GOT3 (cell line): ENCODE results near the gene COX7A2.

ENCODE experiments used
- DNase-seq: peaks from one replicate; lab custom pipeline; 2025; ENCODE audit warnings: mixed read lengths; lab: John Stamatoyannopoulos, UW

Gene COX7A2

DNA sequence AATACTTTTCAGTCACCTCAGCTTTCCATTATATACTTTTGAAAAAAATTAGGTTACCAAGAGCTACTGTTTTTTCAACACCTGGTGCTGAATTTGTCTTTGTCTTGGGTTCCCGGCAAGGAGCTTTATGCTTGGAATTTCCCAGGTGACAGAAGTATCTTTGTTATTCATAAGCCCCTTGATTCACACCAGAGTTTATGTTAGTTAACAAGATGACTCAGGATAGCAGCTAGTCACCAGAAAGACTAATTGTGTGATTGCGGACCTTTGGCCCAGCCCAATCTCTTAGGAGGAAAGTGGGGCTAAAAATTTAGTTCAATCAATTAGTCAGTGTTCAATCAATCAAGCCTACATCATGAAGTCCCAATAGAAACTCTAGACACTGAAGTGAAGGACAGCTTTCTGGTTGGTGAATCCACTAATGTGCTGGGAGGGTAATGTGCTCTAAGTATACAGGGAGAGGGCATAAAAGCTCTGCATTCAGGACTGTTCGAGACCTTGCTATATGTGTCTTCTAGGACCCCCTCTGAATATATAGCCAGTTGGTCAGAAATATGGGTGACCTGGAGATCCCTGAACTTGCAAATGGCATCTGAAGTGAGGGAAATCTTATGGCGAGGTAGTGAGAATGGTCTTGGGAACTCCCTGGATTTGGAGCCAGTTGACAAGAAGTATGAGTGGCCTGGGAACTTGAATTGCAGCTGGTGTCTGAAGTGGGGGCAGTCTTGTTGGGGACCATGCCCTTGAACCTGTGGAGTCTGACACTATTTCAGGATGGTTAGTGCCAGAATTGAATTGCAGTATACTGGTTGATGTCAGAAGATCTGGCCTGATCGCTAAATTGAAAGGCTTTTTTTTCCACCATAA is 24.8 kb upstream of the COX7A2 start:
- DNase-seq = no peak

GRCh38 chr6:75267461-75267860 is 23.9 kb upstream of the COX7A2 start:
- DNase-seq = no peak

DNA sequence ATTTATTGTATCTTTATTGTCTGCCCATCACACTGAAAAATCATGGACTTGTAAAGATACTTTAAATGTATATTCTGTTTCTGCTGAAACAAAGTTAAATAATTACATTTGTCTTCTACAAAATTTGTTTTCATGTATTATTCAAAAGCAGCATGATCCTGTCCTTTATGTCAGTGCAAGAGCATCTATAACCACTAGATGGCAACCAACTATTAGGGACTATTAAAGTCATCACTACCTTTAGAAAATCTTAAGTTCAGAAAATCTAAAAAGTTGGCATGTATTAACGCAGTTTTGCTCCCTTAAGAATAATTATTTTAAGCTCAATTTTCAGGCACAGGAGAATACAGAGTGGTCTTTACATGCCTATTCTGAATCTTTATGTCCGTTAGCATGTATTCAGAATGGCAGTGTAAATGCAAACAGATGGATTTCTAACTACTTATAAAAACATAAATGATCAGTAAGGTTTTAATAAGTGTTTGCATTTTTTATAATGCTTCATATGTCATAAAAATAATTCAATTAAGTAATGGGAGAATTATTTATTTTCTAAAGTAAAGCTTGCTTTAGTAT is 23.2 kb upstream of the COX7A2 start:
- no peak for DNase-seq

- no peak for DNase-seq
Measured at GRCh38 chr6:75263401-75263750, 19.8 kb upstream of the COX7A2 start.

- DNase-seq = no peak
Measured at GRCh38 chr6:75262716-75263400, 19.3 kb upstream of the COX7A2 start.

DNA sequence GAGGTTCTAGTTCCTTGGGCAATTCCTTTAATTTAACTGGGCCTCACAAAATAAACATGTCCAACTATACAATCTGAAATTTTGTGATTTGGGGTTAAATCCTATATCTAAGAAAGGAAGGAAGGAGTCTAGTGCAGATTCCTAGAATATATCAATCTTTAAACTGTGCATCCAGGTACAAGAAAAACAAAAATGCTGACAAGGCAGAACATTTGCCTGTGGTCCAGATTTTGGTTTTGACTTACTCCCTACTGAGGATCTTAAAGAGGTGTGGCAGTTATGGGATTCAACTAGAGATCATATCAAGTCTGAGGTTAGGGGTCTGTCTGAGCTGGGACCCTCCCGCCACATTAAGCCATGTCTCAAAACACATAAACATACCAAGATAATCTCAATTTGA is 17.7 kb upstream of the COX7A2 start:
- no peak for DNase-seq

DNA sequence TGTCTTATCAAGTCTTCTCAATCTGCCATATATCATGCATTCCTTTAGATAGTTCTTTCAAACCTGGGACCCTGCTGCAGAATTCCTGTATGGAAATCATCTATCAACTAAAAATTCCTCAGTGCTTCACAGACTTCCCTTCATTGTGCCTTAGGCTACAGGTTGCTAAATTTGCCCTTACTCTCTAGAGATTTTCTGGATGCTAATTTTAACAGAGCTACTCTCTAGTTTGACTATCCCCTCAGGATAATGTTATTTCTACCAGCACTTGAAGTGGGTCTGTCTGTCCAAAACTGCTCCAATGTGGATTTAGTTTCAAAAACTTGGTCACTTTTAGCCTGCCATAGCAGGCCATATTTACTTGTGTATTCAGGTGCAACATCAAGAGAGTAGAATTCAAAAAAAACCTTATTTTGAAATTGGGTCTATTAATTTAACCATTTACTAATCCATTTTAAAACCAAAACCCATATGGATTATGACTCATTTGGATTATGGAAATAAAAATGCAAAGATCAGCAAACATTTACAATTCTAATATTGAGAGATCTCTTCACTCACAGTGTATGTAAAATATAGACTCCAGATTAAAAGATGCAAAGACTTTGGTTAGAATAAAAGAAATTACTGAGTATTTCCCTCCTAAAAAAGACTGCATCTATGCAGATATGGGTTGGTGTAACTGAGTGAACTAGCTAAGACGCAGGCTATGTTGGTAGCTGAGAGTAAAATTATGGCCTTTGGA is 13.9 kb upstream of the COX7A2 start:
- no peak for DNase-seq

DNA sequence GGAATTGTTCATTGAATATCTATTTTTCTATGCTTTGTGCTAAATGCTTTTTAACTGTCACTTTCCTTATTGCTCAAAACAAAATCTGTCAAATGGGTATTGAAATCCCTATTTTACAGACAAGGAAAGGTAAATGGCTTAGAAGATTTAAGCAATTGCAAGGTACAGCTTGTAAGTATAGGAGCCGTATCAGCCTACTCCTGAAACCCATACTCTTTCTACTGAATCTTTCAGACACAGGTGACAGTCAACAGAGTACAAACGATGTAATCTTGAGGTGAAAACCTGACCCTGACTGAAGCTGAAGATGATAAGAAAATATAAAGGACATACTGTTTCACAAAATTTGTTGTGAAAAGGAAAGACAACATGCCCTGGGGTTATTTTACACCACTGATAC is 7.0 kb upstream of the COX7A2 start:
- no peak for DNase-seq

GRCh38 chr6:75249837-75250236 is 6.2 kb upstream of the COX7A2 start:
- DNase-seq = no peak

DNA sequence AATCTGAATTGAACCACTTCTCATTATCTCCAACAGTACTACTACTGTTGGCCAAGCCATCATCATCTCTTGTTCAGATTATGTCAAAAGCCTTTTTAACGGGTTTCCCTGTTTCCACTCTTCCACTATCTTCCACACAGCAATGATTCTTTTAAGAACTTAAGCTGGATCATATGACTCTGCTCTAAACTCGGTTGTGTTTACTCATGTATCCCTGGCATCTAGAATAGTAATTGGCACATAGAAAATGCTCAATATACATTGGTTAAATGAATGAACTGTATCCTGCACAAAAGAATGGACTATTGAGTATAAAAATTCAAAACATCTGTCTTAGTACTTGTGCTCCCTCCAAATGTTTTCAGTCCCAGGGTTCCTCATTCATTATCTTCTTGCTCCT is 2.8 kb upstream of the COX7A2 start:
- no peak for DNase-seq

GRCh38 chr6:75244063-75244584 is 523 bp upstream of the COX7A2 start:
- DNase-seq = no peak

DNA sequence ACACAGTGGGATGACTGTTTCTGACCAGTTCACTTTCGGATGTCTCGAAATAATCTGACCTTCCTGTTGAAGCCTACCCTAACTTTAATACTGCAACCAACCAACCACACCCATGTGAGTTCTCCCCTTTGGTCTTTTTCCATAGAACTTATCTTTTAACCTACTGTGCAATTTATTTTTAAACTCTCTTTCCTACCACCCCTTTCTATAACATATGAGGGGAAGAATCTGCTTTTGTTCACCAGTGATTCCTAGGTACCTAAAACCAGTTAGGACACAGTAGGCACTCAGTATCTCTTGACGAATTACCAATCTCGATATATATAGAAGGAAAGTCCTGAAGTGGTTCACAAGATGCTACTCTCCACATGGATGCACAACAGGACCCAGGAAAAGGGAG is 7.0 kb downstream of the COX7A2 start:
- no peak for DNase-seq

GRCh38 chr6:75235271-75235670 is 8.3 kb downstream of the COX7A2 start:
- DNase-seq = no peak

DNA sequence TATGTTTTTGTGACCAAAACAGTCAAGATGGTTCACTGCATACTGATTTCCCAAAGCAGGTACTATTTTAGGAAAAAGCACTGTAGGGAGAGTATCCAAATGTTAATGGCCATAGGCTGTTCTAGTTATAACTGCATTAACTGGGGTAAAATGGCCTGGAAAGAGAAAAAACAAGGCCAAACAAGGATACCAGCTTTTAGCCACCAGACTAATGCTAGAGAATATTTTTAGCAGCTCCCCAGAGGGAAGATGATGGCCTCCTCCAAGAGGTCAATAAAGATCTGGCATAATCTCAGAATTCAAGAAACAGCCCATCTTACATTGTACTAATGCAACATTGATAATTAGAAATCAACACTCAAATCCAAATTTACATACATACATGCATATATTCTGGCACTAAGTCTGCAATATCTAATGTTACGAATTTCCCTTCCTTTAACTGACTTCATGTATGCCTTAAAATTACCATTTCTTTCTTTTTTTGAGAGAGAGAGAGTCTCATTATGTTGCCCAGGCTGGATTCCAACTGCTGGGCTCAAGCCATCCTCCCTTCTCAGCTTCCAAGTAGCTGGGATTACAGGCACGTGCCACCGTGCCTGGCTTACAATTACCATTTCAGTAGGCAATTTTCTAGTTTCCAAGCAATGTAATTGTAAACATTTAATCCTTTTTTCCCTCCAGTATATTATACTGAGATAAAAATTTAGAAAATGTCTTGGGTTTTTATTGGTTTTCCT is 9.3 kb downstream of the COX7A2 start:
- no peak for DNase-seq

DNA sequence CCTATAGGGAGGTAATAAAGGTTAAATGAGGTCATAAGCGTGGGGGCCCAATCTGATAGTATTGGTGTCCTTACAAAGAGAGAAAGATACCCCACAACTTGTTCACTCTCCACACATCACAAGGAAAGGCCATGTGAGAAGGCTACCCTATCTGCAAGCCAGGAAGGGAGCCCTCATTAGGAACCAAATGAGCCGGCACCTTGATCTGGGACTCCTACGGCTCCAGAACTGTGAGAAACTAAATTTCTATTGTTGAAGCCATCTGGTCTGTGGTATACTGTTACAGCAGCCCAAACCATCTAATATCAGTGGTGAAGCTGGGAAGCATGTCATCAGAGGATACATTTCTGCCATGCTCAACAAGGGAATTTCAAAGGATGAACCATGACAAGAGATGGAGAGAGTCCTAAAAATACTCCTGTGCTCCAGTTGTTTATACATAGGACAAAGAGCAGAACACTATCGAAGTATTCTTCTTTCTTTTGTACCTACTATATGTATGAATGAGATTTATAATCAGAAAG is 10.4 kb downstream of the COX7A2 start:
- no peak for DNase-seq

- DNase-seq = no peak
Measured at GRCh38 chr6:75230484-75231325, 12.9 kb downstream of the COX7A2 start.

GRCh38 chr6:75224303-75224926 is 19.2 kb downstream of the COX7A2 start:
- no peak for DNase-seq

DNA sequence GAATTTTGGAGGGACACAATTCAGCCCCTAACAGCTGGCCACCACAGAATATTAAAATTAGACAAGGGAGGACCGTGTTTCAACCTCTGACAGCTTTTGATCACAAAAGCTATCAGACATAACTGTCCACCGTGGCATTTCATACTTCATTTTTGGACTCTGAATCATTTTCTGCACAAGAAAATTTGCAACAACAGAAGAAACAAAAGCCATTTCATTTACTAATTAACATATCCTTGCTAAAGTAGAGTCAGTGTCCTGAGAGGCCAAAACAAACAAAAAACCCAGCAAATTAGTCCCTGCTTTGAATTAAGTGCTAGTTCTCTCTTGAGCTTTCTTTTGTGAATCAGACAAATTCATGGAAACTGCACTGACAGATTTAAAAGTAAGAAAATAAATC is 20.2 kb downstream of the COX7A2 start:
- no peak for DNase-seq

GRCh38 chr6:75222261-75222660 is 21.3 kb downstream of the COX7A2 start:
- DNase-seq = no peak

DNA sequence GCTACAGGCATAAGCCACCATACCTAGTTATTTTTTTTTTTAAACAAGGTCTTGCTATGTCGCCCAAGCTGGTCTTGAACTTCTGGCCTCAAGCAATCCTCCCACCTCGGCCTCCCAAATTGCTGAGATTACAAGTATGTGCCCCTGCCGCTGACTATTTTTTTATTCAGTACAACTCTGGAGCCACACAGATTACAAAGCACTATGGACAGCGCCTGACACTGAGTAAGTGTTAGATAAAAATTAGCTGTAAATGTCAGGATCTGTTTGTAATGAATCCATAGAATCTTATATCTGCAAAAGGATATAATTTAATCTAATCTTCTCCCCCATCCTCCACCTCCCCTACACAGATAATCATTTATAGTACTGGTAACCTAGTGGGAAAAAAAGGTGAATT is 22.5 kb downstream of the COX7A2 start:
- DNase-seq = no peak
